Dendritic cell treated with granulocyte-macrophage colony-stimulating factor and Interleukin-4, amounts not matched to agents 40 ng/mL and 50 ng/mL, for 4 days (primary cell): ENCODE data around the gene MAP2K3.

Experiments used
- H3K27ac Mint-ChIP-seq: one replicate; pipeline ENCODE4 v1.8.0; 2022; ENCODE audit warnings: mild to moderate bottlenecking, mixed read lengths
- H3K27me3 Mint-ChIP-seq: one replicate; pipeline ENCODE4 v1.8.0; 2022; ENCODE audit warnings: mild to moderate bottlenecking, mixed read lengths
- H3K36me3 Mint-ChIP-seq: one replicate; pipeline ENCODE4 v1.8.0; 2022; ENCODE audit warnings: low read depth, mixed read lengths
- H3K4me1 Mint-ChIP-seq: one replicate; pipeline ENCODE4 v1.8.0; 2022; ENCODE audit warnings: low read depth, mixed read lengths
- H3K4me3 Mint-ChIP-seq: one replicate; pipeline ENCODE4 v1.8.0; 2022; ENCODE audit warnings: mild to moderate bottlenecking, moderate library complexity, mixed read lengths
- H3K9me3 Mint-ChIP-seq: one replicate; pipeline ENCODE4 v1.8.0; 2022; ENCODE audit warnings: mixed read lengths
- intact Hi-C: fragments of 100-400 bp; cut with micrococcal nuclease; formaldehyde crosslinking; loops from one replicate; pipeline ENCODE4 v1.15.0; 2022

Gene MAP2K3

DNA sequence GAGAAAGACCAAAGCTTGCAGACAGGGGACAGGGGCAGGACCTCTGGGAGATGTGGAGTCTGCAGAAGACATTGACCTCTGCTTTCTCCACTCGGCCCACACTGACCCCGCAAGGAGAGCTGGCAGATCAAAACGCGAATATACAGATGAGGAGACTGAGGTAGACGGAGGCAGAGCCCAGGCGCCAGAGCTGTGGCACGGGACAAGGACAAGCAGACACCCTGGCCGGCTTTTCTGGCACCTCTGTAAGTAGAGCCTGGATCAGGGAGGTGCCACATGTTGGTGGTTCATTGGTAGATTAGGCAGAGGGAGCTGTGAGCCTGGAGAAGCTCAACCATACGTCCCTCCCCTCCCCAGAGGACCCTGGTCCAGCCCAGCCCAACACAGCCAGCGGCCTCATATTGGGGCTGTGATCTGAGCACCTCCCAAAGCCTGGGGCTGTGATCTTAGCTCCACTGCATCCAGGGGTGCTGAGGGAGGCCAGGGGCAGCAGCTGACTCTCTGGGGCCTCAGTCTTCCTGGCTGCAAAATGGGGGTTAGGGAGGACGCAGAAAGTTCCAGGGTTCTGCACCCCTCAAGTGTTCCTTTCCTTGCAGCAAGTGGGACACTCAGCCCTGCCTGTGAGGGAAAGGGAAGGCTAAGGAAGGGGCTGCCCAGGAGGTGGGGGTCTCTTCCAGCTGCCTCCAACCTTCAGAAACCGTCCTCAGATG, 35.3 kb upstream of the MAP2K3 start:
- peaks cover 39% of the 10 kb centered on the region for H3K4me1 Mint-ChIP-seq
- no peak overlapping the region for H3K4me3 Mint-ChIP-seq
- H3K36me3 Mint-ChIP-seq = peaks cover 6% of the 10 kb centered on the region
- no peaks in the 10 kb centered on the region for H3K9me3 Mint-ChIP-seq
- no peaks in the 10 kb centered on the region for H3K27me3 Mint-ChIP-seq
- H3K27ac Mint-ChIP-seq = no peak overlapping the region
- intact Hi-C loops = no loop called here

- Mint-ChIP-seq H3K27me3 (no peaks in the 10 kb centered on the region), H3K27ac (no peak overlapping the region), H3K4me3 (no peak overlapping the region), H3K36me3 (peaks cover 6% of the 10 kb centered on the region), H3K4me1 (peaks cover 39% of the 10 kb centered on the region), H3K9me3 (no peaks in the 10 kb centered on the region)
- intact Hi-C loops = no loop called here
Observed at GRCh38 chr17:21249920-21250703, 34.4 kb upstream of the MAP2K3 start.

GRCh38 chr17:21250854-21251253, 33.7 kb upstream of the MAP2K3 start:
- intact Hi-C loops = no loop called here
- Mint-ChIP-seq H3K27ac (no peak overlapping the region), H3K36me3 (peaks cover 6% of the 10 kb centered on the region)

GRCh38 chr17:21251337-21252010, 33.0 kb upstream of the MAP2K3 start:
- intact Hi-C loops = no loop called here
- no peaks in the 10 kb centered on the region for H3K9me3 Mint-ChIP-seq
- H3K27ac Mint-ChIP-seq = no peak overlapping the region
- peaks cover 34% of the 10 kb centered on the region for H3K4me1 Mint-ChIP-seq
- no peak overlapping the region for H3K4me3 Mint-ChIP-seq
- peaks cover 6% of the 10 kb centered on the region for H3K36me3 Mint-ChIP-seq
- no peaks in the 10 kb centered on the region for H3K27me3 Mint-ChIP-seq

More at GRCh38 chr17:21250854-21251253, 33.7 kb upstream of the MAP2K3 start:
- Mint-ChIP-seq H3K27me3 (no peaks in the 10 kb centered on the region), H3K4me3 (no peak overlapping the region), H3K4me1 (peaks cover 35% of the 10 kb centered on the region), H3K9me3 (no peaks in the 10 kb centered on the region)

GRCh38 chr17:21252289-21252795, 32.2 kb upstream of the MAP2K3 start:
- H3K4me3 Mint-ChIP-seq = peak overlapping the region; percentile 77
- H3K27ac Mint-ChIP-seq = peak overlapping the region; percentile 67
- H3K9me3 Mint-ChIP-seq = no peaks in the 10 kb centered on the region
- no peaks in the 10 kb centered on the region for H3K27me3 Mint-ChIP-seq
- H3K4me1 Mint-ChIP-seq = peaks cover 34% of the 10 kb centered on the region
- peaks cover 6% of the 10 kb centered on the region for H3K36me3 Mint-ChIP-seq
- intact Hi-C loops = no loop called here

- Mint-ChIP-seq H3K27me3 (peaks cover 1% of the 10 kb centered on the region), H3K36me3 (peaks cover under 1% of the 10 kb centered on the region), H3K27ac (peak within 1 kb of the TSS; percentile 67), H3K4me1 (peaks cover 34% of the 10 kb centered on the region), H3K9me3 (no peaks in the 10 kb centered on the region), H3K4me3 (peak within 1 kb of the TSS; percentile 77)
- intact Hi-C loops = loop anchor here (1.0 kb wide), 1 partner anchor 39 kb away; the partner anchor contains the start of gene TMEM11
Observed at GRCh38 chr17:21252796-21253645, 31.5 kb upstream of the MAP2K3 start, which contains the start of gene NATD1. NATD1 (minus strand) TSS chr17:21253410; CDS start chr17:21253264, 146 bp downstream.

GRCh38 chr17:21253646-21254441, 30.7 kb upstream of the MAP2K3 start:
- Mint-ChIP-seq H3K4me1 (peaks cover 33% of the 10 kb centered on the region), H3K27me3 (peaks cover 1% of the 10 kb centered on the region), H3K9me3 (no peaks in the 10 kb centered on the region), H3K36me3 (no peaks in the 10 kb centered on the region), H3K27ac (peak overlapping the region; percentile 66), H3K4me3 (peak overlapping the region; percentile 72)
- intact Hi-C loops = loop anchor here (1.0 kb wide), 1 partner anchor 40 kb away; the partner anchor contains the start of gene TMEM11

DNA sequence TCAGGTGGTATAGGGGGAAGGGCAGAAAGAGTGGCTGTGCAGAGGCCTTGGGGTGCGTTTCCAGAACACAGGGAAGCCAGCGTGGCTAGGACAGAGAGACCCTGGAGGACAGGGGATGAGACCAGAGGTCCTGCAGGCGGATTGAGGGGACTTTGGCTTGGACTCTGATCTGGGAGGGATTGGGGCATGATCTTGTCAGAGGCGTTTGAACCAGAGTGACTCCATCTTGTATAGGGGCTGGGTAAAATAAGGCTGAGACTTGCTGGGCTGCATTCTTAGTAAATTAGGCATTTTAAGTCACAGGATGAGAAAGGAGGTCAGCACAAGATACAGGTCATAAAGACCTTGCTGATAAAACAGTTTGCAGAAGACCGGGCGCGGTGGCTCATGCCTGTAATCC, 25.9 kb upstream of the MAP2K3 start:
- Mint-ChIP-seq H3K9me3 (no peaks in the 10 kb centered on the region), H3K36me3 (no peaks in the 10 kb centered on the region), H3K27ac (no peak overlapping the region), H3K27me3 (peaks cover 1% of the 10 kb centered on the region), H3K4me1 (no peaks in the 10 kb centered on the region), H3K4me3 (no peak overlapping the region)
- intact Hi-C loops = no loop called here

DNA sequence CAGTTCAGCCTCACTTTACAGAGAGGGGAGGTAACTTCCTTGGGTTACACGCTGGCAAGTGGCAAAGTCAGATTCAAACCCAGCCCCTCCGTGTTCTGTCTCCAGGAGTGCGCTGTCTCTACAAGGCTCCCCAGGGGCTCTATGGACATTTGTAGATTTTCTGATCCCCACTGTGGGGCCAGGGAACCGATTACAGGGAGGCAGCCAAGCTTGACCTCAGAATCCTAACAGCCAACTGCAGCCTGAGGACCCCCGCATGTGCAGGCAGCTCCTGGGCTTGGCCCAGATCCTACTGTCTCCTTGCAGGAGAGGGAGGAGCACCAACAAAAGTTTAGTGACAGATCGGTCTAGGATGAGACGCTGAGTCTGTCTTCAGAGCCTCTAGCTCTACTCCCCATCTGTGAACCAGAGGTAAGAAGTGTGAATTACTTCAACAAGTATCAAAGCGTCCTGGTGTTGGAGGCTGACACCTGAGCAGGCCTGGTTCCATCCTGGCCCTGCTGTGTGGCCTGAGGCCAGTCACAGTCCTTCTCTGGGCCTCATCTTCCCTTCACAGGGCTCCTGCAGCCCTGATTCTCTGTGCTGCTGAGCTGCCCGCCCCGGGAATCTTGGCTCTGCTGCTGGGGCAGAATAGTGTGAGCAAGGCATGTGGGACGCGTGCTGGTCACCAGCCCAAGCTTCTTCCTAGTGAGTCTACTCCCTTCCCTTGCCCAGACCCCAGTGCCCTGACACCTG, 22.1 kb upstream of the MAP2K3 start:
- no peak overlapping the region for H3K27ac Mint-ChIP-seq
- no peaks in the 10 kb centered on the region for H3K9me3 Mint-ChIP-seq
- H3K36me3 Mint-ChIP-seq = no peaks in the 10 kb centered on the region
- peaks cover 1% of the 10 kb centered on the region for H3K27me3 Mint-ChIP-seq
- intact Hi-C loops = no loop called here
- no peaks in the 10 kb centered on the region for H3K4me1 Mint-ChIP-seq
- no peak overlapping the region for H3K4me3 Mint-ChIP-seq

DNA sequence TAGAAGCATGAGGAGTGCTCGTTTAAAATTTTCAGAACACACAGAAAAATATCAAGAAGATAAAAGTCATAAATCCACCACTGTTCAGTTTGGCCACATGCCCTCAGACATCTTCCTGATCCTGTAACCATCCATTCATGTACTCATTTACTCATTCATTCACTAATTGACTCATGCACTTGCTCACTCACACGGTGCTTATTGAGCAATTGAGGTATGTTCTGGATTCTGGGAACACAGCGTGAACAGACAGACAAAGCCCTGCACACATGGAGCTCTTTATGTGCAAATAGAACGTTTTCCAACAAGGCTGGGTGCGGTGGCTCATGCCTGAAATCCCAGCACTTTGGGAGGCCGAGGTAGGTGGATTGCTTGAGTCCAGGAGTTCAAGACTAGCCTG, 21.1 kb upstream of the MAP2K3 start:
- Mint-ChIP-seq H3K4me3 (no peak overlapping the region), H3K27me3 (no peaks in the 10 kb centered on the region), H3K4me1 (no peaks in the 10 kb centered on the region), H3K9me3 (no peaks in the 10 kb centered on the region), H3K36me3 (no peaks in the 10 kb centered on the region), H3K27ac (no peak overlapping the region)
- intact Hi-C loops = no loop called here

DNA sequence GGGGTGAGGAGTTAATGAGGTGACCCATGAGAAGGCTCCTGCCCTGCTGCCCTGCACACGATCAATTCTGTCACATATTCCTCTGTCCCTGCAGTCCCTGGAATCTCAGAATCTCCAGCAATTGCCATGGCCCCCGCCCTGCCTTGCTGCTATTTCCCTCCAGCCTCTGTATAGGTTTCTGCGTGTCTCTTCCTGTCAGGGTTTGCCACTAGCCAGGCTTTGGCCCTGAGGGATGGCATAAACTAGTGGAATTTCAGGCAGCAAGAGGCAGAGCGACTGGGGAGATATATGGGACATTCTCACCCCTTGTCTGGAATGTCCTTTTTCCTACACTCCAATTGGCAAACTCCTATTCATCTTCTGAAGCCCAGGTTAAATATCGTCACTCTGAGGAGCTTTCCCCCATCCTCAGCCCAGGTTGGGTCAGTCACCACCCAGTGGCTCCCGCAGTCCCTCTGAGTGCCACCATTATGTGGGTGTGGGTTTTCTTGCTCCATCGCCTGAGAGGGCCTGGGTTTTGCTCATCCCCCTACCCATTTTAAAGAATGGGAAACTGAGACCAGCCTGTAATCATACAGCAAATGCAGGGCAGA, 15.8 kb upstream of the MAP2K3 start:
- no peaks in the 10 kb centered on the region for H3K36me3 Mint-ChIP-seq
- H3K4me1 Mint-ChIP-seq = no peaks in the 10 kb centered on the region
- no peak overlapping the region for H3K4me3 Mint-ChIP-seq
- no peaks in the 10 kb centered on the region for H3K27me3 Mint-ChIP-seq
- no peak overlapping the region for H3K27ac Mint-ChIP-seq
- no peaks in the 10 kb centered on the region for H3K9me3 Mint-ChIP-seq
- intact Hi-C loops = no loop called here

DNA sequence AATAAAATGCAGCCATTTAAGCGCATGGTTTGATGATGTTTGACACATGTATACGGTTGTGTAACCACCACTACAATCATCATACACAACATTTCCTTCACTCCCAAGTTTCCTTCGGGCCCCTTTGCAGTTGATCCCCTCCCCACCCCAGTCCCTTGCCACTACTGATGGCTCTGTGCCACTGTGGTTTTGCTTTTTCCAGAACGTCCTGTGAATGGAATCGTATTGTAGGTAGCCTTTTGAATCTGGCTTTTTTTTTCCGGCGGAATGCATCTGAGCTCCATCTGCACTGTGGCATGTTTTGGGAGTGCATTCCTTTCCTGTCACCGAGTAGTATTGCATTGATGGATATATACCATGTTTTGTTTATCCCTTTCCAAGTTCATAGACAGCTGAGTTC, 15.1 kb upstream of the MAP2K3 start:
- Mint-ChIP-seq H3K4me3 (no peak overlapping the region), H3K9me3 (no peaks in the 10 kb centered on the region), H3K4me1 (no peaks in the 10 kb centered on the region), H3K36me3 (no peaks in the 10 kb centered on the region), H3K27me3 (peaks cover 1% of the 10 kb centered on the region), H3K27ac (no peak overlapping the region)
- intact Hi-C loops = no loop called here
